GM12874 (cell line): ENCODE data around the gene POLE.

ENCODE experiments used
- TF ChIP-seq, protein P1 (sequence below): IDR thresholded peaks from 2 replicates; pipeline ENCODE4 v1.5.1; 2011; ENCODE audit warnings: low read depth, mild to moderate bottlenecking, control low read depth, low read length, moderate library complexity; ENCODE audit not compliant: insufficient read depth

Gene POLE

DNA sequence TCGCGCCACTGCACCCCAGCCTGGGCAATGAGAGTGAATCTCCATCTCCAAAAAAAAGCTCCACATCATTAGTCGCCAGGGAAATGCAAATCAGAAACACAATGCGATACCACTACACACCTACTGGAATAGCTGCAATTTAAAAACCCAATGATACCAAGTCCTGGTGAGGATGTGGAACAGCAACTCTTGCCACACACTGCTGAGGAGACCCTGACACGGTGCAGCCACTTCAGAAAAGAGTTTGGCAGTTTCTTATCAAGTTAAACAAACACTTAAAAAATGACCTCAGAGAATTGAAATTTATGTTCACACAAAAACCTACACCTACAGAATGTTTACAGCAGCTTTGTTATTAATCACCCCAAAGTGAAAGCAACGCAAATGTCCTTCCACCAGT is 56.5 kb downstream of the POLE start:
- TF ChIP-seq, protein P1, sequence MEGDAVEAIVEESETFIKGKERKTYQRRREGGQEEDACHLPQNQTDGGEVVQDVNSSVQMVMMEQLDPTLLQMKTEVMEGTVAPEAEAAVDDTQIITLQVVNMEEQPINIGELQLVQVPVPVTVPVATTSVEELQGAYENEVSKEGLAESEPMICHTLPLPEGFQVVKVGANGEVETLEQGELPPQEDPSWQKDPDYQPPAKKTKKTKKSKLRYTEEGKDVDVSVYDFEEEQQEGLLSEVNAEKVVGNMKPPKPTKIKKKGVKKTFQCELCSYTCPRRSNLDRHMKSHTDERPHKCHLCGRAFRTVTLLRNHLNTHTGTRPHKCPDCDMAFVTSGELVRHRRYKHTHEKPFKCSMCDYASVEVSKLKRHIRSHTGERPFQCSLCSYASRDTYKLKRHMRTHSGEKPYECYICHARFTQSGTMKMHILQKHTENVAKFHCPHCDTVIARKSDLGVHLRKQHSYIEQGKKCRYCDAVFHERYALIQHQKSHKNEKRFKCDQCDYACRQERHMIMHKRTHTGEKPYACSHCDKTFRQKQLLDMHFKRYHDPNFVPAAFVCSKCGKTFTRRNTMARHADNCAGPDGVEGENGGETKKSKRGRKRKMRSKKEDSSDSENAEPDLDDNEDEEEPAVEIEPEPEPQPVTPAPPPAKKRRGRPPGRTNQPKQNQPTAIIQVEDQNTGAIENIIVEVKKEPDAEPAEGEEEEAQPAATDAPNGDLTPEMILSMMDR = no peak

DNA sequence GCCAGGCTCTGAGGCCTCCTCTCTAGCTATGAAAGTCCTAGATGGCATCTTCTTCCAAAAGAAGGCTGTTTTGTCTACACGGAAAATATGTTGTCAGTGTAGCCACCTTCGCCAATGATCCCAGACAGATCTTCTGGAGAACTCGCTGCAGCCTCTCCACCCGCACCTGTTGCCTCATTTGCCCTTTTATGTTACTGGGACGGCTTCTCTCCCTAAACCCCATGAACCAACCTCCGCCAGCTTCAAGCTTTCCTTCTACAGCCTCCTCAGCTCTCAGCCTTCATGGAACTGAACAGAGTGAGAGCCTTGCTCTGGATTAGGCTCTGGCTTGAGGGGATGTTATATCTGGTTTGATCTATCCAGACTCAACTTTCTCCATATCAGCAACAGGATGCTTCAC is 57.8 kb downstream of the POLE start:
- TF ChIP-seq, protein P1 = no peak

DNA sequence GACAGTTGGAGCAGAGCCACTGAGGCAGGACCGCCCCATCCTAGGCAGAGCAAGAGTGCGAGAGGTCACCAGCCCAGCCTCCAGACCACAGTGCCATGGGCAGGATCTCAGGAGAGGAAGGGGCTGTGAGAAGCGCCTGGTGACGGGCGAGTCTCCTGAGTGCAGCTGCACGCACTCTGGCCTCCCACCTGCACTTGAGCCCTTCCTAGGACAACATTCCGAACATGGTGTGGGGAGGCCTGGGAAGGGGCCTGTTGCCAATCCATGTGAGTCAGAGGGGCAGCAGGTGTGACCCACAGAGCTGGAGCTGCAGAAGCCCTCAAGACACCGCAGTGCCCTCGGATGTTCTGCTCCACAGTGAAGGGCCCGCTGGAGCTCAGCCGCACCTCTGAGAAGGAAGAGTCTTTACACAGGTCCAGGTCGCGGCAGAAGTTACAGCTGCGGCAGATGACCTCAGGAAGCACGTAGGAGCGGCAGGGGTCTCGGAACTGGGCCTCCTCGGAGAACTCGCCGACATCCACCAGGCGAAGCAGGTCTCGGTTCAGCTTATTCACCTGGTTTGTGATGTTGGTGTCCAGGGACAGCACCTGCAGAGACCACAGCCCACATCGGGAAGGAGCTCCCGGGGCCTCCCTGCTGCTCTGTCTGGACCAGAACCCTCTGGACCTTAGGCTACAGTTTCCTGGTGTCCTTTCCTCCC is 61.3 kb downstream of the POLE start:
- TF ChIP-seq, protein P1 = no peak

DNA sequence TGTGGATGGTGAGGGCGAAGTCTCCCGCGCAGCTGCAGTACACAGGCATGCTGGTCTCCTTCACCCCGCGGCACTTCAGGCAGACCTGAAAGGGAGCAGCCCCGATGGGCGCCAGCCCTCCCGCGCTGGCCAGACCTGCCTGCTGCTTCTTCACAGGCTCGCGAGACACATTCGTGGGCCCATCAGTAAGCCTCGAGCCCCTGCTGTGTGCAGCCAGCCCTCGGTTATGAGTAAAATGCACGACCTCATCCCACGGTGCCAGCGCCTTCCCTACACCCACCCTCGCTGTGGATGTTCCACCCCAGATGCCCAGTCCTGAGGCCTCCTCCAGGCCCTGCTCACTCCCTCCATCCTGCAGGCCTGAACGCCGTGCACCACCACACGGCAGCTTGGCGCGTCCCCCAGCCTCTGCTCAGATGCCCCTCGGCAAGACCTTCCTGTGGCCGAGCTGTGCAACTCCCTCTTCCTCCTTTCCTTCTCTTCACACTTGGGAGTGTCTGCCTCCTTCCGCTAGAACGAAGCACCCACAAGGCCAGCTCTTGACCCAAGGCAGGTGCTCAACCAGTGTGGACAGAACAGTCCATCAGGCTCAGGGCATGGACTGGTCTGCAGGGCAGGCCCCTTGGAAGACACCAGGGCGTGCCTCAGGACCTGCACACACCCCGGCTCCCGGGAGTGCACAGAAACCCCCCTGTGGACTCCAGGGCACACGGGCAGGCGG is 62.1 kb downstream of the POLE start:
- TF ChIP-seq, protein P1 = no peak

DNA sequence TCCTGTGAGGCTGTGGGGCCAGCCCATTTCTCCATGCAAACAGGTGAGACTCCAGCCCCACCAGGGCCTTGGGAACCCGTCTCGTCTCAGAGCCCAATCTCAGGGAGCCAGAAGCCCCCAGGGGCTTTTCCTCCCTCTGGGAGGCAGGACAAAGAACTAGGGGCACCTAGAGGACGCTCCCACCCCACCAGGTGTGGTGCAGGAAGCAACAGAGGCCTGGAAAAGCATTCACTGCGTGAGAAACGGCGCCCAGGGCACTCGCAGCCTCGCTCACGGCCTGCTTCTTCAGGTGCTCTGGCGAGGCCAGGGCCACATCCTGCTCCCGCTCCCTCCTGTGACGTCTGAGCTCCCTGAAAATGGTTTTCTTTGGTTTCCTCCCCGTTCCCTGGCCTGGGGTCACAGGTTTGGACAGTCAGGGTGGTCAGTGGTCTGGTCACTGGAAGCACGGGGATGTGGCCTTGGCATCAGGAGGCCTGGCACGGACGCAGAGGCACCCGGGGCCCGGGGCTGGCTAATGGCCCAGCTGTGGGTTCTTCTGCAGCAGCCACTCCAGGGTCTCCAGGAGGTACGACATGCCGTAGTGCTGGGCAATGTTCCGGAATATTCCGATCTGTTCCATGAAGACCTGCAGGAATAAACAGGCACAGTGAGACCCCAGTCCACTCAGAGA is 62.8 kb downstream of the POLE start:
- TF ChIP-seq, protein P1 = no peak

DNA sequence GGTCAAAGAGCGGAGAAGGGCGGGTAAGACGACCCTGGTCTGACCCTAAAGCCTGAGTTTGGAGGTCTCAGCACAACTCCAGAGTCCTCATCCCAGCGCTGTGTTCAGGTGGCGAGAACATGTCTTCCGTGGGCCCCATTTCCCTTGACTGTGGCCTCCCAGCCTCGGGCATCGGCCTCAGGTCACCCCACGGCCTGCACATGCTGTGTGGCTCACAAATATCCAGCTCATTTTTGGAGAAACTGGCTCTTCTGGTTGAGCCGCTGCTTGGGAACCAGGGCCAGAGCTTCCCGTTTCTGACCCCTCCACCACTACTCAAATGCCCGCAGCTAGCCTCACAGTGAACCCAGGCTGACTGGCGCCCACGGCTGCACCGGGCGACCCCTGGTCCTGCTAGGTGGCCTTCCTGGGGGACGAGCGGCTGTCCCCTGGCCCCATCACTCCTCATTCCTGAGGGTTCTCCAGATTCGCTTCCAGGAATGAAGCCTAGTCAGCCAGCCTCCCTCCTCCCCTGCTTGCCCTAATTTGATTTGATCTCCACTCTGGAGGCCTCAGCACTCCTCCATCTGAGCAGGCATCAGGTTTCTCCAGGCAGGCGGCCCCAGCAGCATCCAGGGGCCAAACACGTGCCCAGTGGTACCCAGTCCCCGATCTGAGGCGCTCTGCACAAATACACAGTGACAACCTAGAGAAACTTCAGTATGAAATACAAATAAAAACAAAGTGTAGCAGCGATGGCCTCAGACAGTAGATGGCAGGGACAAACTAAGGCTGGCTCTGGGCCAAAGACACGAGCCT is 63.9 kb downstream of the POLE start:
- TF ChIP-seq, protein P1 = no peak
